K562 (cell line): ENCODE measurements around the gene ADD1. TPM values are rescaled to one million over a fixed set of nuclear protein-coding genes. Genes with fewer than 3 reads are reported as not detected.

ENCODE experiments used
- ATAC-seq: fragments of 200-7000 bp; cut with Tn5 transposase; 3 replicates; pipeline ENCODE4 v1.9.1; 2020; ENCODE audit warnings: moderate library complexity
- BruUV-seq: library from RNA; stranded (reverse); fragments of 400-500 nt; replicated peaks from 2 replicates; lab custom pipeline; 2021; lab: Mats Ljungman, UMichigan
- CTCF ChIA-PET: fragments of 300-600 bp; formaldehyde crosslinking; extraction: SDS; loops from one replicate; lab custom pipeline; 2021; ENCODE audit warnings: low intra/inter-chr PET ratio; lab: Yijun Ruan, JAX
- POLR2A ChIA-PET: fragments of 300-600, 350-650 bp; sonication (Branson Sonifier 250); formaldehyde crosslinking; extraction: SDS; loops from one replicate; lab custom pipeline; 2021; ENCODE audit warnings: antibody characterized with exemption, inconsistent platforms; lab: Yijun Ruan, JAX
- DNase-seq, 4 experiments: peaks; one replicate each; pipeline versions ENCODE4 v3.0.0 to v3.0.0-alpha.2; 2011 to 2018; ENCODE audit warnings: low spot score in 3 of 4, mixed read lengths in 3 of 4; ENCODE audit errors: extremely low read depth in 1 of 4
- FAIRE-seq: peaks from 2 replicates; lab custom pipeline; 2011; peaks lifted over from hg19 to GRCh38; lab: Jason Lieb, UNC
- H2AFZ ChIP-seq: 2 replicates; pipeline ENCODE4 v1.6.0; 2011; ENCODE audit warnings: low read depth, low read length, control low read depth, inconsistent platforms
- H3K27ac ChIP-seq: fragments of 200-600 bp; 3 replicates; pipeline ENCODE4 v1.8.0; 2011; ENCODE audit warnings: low read depth, mild to moderate bottlenecking, control low read depth, inconsistent platforms, low read length, moderate library complexity, mixed read lengths; ENCODE audit errors: extremely low read depth
- H3K27me3 ChIP-seq, 2 experiments: fragments of 300-600 bp in 1 of 2; 2 replicates in 1 of 2; 3 replicates in 1 of 2; pipeline versions ENCODE4 v1.6.0 to v1.8.0; 2011; ENCODE audit warnings: inconsistent platforms in 2 of 2, low read length in 2 of 2, mild to moderate bottlenecking in 1 of 2, mixed read lengths in 1 of 2, moderate library complexity in 1 of 2; ENCODE audit not compliant: control insufficient read depth in 2 of 2, insufficient read depth in 2 of 2
- H3K36me3 ChIP-seq: fragments of 300-600 bp; 3 replicates; pipeline ENCODE4 v1.8.0; 2011; ENCODE audit warnings: mild to moderate bottlenecking, low read length, inconsistent platforms; ENCODE audit not compliant: control insufficient read depth, insufficient read depth
- H3K4me1 ChIP-seq, 2 experiments: fragments of 200-600 bp in 1 of 2; replicated peaks in 1 of 2; 2 replicates in 1 of 2; 3 replicates in 1 of 2; pipeline versions ENCODE4 v1.5.1 to v1.8.0; 2011; ENCODE audit warnings: inconsistent platforms in 2 of 2, low read length in 2 of 2, mild to moderate bottlenecking in 1 of 2, mixed read lengths in 1 of 2, moderate library complexity in 1 of 2; ENCODE audit not compliant: control insufficient read depth in 2 of 2, insufficient read depth in 2 of 2
- H3K4me2 ChIP-seq: 2 replicates; pipeline ENCODE4 v1.6.1; 2011; ENCODE audit warnings: low read length, control low read depth, inconsistent platforms, mixed read lengths; ENCODE audit not compliant: insufficient read depth
- H3K4me3 ChIP-seq: fragments of 200-600 bp; sonication (generic), shearing (Covaris generic); 2 replicates; pipeline ENCODE4 v1.5.1; 2016; ENCODE audit warnings: control low read depth, inconsistent platforms
- H3K79me2 ChIP-seq: fragments of 200-600 bp; 3 replicates; pipeline ENCODE4 v1.8.0; 2011; ENCODE audit warnings: low read length, inconsistent platforms; ENCODE audit not compliant: control insufficient read depth, insufficient read depth
- H3K9ac ChIP-seq, 2 experiments: 2 replicates each; pipeline versions ENCODE4 v1.6.0 to v1.6.1; 2011; ENCODE audit warnings: low read depth in 2 of 2, low read length in 2 of 2, control low read depth in 1 of 2, inconsistent platforms in 1 of 2, mild to moderate bottlenecking in 1 of 2, mixed read lengths in 1 of 2; ENCODE audit not compliant: insufficient read depth in 1 of 2
- H3K9me1 ChIP-seq: one replicate; pipeline ENCODE4 v1.6.0; 2011; ENCODE audit warnings: inconsistent platforms, mild to moderate bottlenecking, low read length, moderate library complexity; ENCODE audit not compliant: control insufficient read depth, insufficient read depth
- H3K9me3 ChIP-seq: replicated peaks from 2 replicates; pipeline ENCODE4 v1.5.1; 2011; ENCODE audit warnings: low read depth, low read length, inconsistent platforms; ENCODE audit not compliant: control insufficient read depth, insufficient read depth
- H4K20me1 ChIP-seq: replicated peaks from 2 replicates; pipeline ENCODE4 v1.6.1; 2011; ENCODE audit warnings: low read length, inconsistent platforms, mixed read lengths; ENCODE audit not compliant: control insufficient read depth, insufficient read depth
- FOSL1 ChIP-seq: fragments of 200-800 bp; sonication (Bioruptor generic); conservative IDR thresholded peaks from 2 replicates; pipeline ENCODE4 v1.6.1; 2016; ENCODE audit warnings: missing genetic modification characterization, missing compliant biosample characterization
- GABPB1 ChIP-seq: sonication (generic); formaldehyde crosslinking; IDR thresholded peaks from 2 replicates; pipeline ENCODE4 v1.8.0; 2022; ENCODE audit warnings: mild to moderate bottlenecking, missing genetic modification reagents
- GATAD2B ChIP-seq: fragments of 450-650 bp; IDR thresholded peaks from 2 replicates; pipeline ENCODE4 v1.6.1; 2017; ENCODE audit warnings: mild to moderate bottlenecking, borderline replicate concordance
- ILF3 ChIP-seq: fragments of 450-650 bp; IDR thresholded peaks from 2 replicates; pipeline ENCODE4 v1.6.1; 2018; ENCODE audit warnings: antibody characterized with exemption, mild to moderate bottlenecking, moderate library complexity, borderline replicate concordance
- MNT ChIP-seq, 2 experiments: fragments of 450-650 bp; conservative IDR thresholded peaks; 2 replicates each; pipeline ENCODE4 v1.6.1; 2017; ENCODE audit warnings: mild to moderate bottlenecking in 2 of 2, moderate library complexity in 2 of 2
- MTF1 ChIP-seq: fragments of 250-450 bp; sonication (Bioruptor Pico); IDR thresholded peaks from 2 replicates; pipeline ENCODE4 v1.9.0; 2021; ENCODE audit warnings: moderate library complexity, mild to moderate bottlenecking, inconsistent platforms, borderline replicate concordance
- PHF8 ChIP-seq: fragments of 200-600 bp; sonication (generic); IDR thresholded peaks from 2 replicates; pipeline ENCODE4 v1.6.1; 2012; ENCODE audit warnings: mixed run types, mild to moderate bottlenecking, inconsistent platforms, low read length, moderate library complexity, borderline replicate concordance
- POLR2H ChIP-seq: IDR thresholded peaks from 2 replicates; pipeline ENCODE4 v1.6.1; 2016; ENCODE audit warnings: missing genetic modification characterization, low read depth, mild to moderate bottlenecking, control low read depth, missing compliant biosample characterization, moderate library complexity
- PPARD ChIP-seq: fragments of 250-450 bp; sonication (Bioruptor Pico); IDR thresholded peaks from 2 replicates; pipeline ENCODE4 v1.8.0; 2022; ENCODE audit warnings: inconsistent platforms, mild to moderate bottlenecking, moderate library complexity
- RBM39 ChIP-seq: fragments of 200-400 bp; formaldehyde crosslinking; optimal IDR thresholded peaks from 2 replicates; pipeline ENCODE3; 2018; ENCODE audit warnings: low read depth, low read length
- ZBTB8A ChIP-seq: fragments of 450-650 bp; IDR thresholded peaks from 2 replicates; pipeline ENCODE4 v1.6.1; 2018; ENCODE audit warnings: mild to moderate bottlenecking, moderate library complexity; ENCODE audit not compliant: partially characterized antibody
- ZNF184 ChIP-seq: sonication (generic); formaldehyde crosslinking; IDR thresholded peaks from 2 replicates; pipeline ENCODE4 v1.5.0; 2020; ENCODE audit warnings: missing genetic modification reagents
- ZNF280A ChIP-seq: fragments of 450-650 bp; IDR thresholded peaks from 2 replicates; pipeline ENCODE4 v1.6.1; 2018; ENCODE audit warnings: mild to moderate bottlenecking, low read depth; ENCODE audit not compliant: partially characterized antibody
- ZNF449 ChIP-seq: fragments of 250-450 bp; sonication (Bioruptor Pico); IDR thresholded peaks from 2 replicates; pipeline ENCODE4 v1.8.0; 2022; ENCODE audit warnings: moderate library complexity, mild to moderate bottlenecking, inconsistent platforms
- ZNF512 ChIP-seq: IDR thresholded peaks from 2 replicates; pipeline ENCODE4 v1.6.1; 2016; ENCODE audit warnings: missing genetic modification characterization, missing compliant biosample characterization
- WGBS: fragments of 100-300 bp; shearing (Covaris generic); methylation state at CpG from one replicate; pipeline ENCODE4 v1.1.6; 2016; ENCODE audit warnings: low coverage, mixed read lengths; ENCODE audit not compliant: insufficient coverage; ENCODE audit errors: missing lambda C conversion rate; 5-methylcytosine and 5-hydroxymethylcytosine counted together
- in situ Hi-C: fragments of 300-500 bp; cut with MboI; formaldehyde crosslinking; loops from 4 replicates; pipeline ENCODE4 v1.15.0; 2018; ENCODE audit warnings: inconsistent platforms, mixed read lengths
- intact Hi-C: fragments of 100-400 bp; cut with micrococcal nuclease; formaldehyde crosslinking; loops from 2 replicates; pipeline ENCODE4 v1.14.2; 2022
- polyA plus RNA-seq, 8 experiments: library from polyadenylated mRNA; depleted of rRNA in 4 of 8; stranded (reverse) in 5 of 8; unstranded in 3 of 8; fragments of >200 nt; fragmentation: Nextera tagmentation in 2 of 8; fragmentation: Illumina TruSeq in 1 of 8; extraction: Ambion mirVana in 2 of 8; extraction: Trizol in 1 of 8; gene quantifications; 2 replicates each; pipeline versions ENCODE4 v1.2.1 to v1.2.3, GENCODE V29; 2011 to 2014; ENCODE audit warnings: inconsistent platforms in 1 of 8, missing spikeins in 1 of 8
- total RNA-seq, 7 experiments: library from RNA; depleted of rRNA in 6 of 7; stranded (reverse); fragments of >200 nt in 6 of 7; fragmentation: Illumina TruSeq in 2 of 7; extraction: Trizol in 2 of 7; gene quantifications; 2 replicates each; pipeline versions ENCODE4 v1.2.1 to v1.2.3, GENCODE V29; 2011 to 2021; ENCODE audit warnings: low replicate concordance in 1 of 7

ADD1 gene
- total and polyA plus RNA-seq, 9 of the 15 experiments (the other 6 are each of a cell fraction or from before 2014, with no cell fraction given): 17.5 to 153 (median 74.0) TPM

- H3K9ac ChIP-seq: peak overlapping the region in 1 of 2 experiments; percentile 9; a peak in 1 of 4 replicates
- TF ChIP-seq PHF8 (no peak), ILF3 (no peak), PPARD (CRISPR knock-in tag) (no peak), GABPB1 (CRISPR knock-in tag) (no peak), ZNF449 (CRISPR knock-in tag) (no peak), MTF1 (CRISPR knock-in tag) (no peak), GATAD2B (no peak), FOSL1 (tag) (no peak), RBM39 (no peak), ZNF512 (tag) (no peak), ZNF184 (no peak), ZBTB8A (no peak), ZNF280A (no peak), MNT (conservative IDR thresholded peaks at IDR 0.05) (no peak), POLR2H (no peak)
- H3K27ac ChIP-seq: no peak overlapping the region
- no peak overlapping the region for H3K4me3 ChIP-seq
- H2AFZ ChIP-seq: no peak overlapping the region
- in situ Hi-C loops (no loop called here), intact Hi-C loops (no loop called here)
- POLR2A ChIA-PET: interaction anchor here (0.8 to 1.2 kb wide), 4 partner anchors 8 to 31 kb away, joined by 3 to 8 read pairs (median 4); partner anchors contain the start of gene SH3BP2
- BruUV-seq: no TSS peak
- CTCF ChIA-PET: no interaction called here
- no peak overlapping the region for H3K4me2 ChIP-seq
- no peaks in the 10 kb centered on the region for H3K36me3 ChIP-seq
- H3K79me2 ChIP-seq: no peaks in the 10 kb centered on the region; the same call in 2 of the 3 replicates
- H3K9me1 ChIP-seq: peaks cover 5% of the 10 kb centered on the region
- no peaks in the 10 kb centered on the region for H3K27me3 ChIP-seq
- WGBS: 80% methylated on average over 9 of the region's 10 CpGs
- H3K9me3 ChIP-seq: no peaks in the 10 kb centered on the region
- DNase-seq (no peak), FAIRE-seq (no peak), ATAC-seq (no peak)
- H3K4me1 ChIP-seq: peaks cover 16 to 72% of the 10 kb centered on the region in 2 experiments; a peak in 4 of 5 replicates
- H4K20me1 ChIP-seq: peaks cover 7% of the 10 kb centered on the region; the same call in 1 of the 2 replicates
Measured at GRCh38 chr4:2804449-2804972, 39.1 kb upstream of the ADD1 start.
